Neural progenitor cell (in vitro differentiated cells): ENCODE results near the gene PLEKHA1.

ENCODE experiments used
- CTCF ChIP-seq: fragments of 200-600 bp; sonication (generic); IDR thresholded peaks from 2 replicates; pipeline ENCODE4 v1.5.1; 2017; ENCODE audit warnings: antibody characterized with exemption, mild to moderate bottlenecking
- EZH2phosphoT487 ChIP-seq: fragments of 200-600 bp; sonication (generic); IDR thresholded peaks from 2 replicates; pipeline ENCODE4 v1.6.1; 2017; ENCODE audit warnings: antibody characterized with exemption

DNA sequence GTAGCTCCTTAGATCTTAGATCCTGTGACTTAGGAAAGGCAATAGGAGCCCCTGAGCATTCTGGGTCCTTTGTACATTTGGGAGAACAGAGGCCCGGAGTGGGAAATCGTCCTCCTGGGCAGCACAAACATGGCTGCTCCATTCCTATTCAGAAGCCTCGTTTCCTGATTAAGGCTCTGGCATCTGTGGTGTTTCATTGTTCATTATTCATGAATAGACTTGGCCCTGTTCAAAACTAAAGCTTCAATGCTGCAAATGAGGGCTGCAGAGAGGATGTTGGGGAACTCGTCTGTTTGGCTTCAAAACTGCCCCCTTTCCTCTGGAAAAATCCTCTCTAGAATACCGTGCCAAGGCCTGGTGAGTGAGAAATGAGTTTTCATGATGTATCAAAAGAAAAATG, 83.4 kb downstream of the PLEKHA1 start:
- TF ChIP-seq CTCF (no peak), EZH2phosphoT487 (no peak)
